Thyroid gland (tissue), 4 donors: ENCODE results near the gene PLEKHN1.

Source experiments
- CTCF ChIP-seq, 6 experiments: fragments of 200-600 bp in 3 of 6; fragments of 450-650 bp in 3 of 6; sonication (generic) in 3 of 6; IDR thresholded peaks; one replicate each; pipeline ENCODE4 v1.5.1; 2016 to 2019; ENCODE audit warnings: antibody characterized with exemption in 6 of 6, mild to moderate bottlenecking in 2 of 6, inconsistent platforms in 1 of 6, moderate library complexity in 1 of 6
- POLR2A ChIP-seq, 2 donors: fragments of 450-650 bp; IDR thresholded peaks; one replicate each; pipeline ENCODE4 v1.6.1; 2017; ENCODE audit warnings: antibody characterized with exemption in 2 of 2, mild to moderate bottlenecking in 2 of 2, moderate library complexity in 1 of 2

- TF ChIP-seq POLR2A (IDR thresholded peaks at IDR 0.05) (no peak), CTCF (IDR thresholded peaks at IDR 0.05) (no peak)
These were observed 47.8 kb downstream of the PLEKHN1 start for GRCh38 chr1:1013922-1014648.
